ENCODE data around the gene ANP32E.

The ANP32E gene

GRCh38 chr1:150257624-150258585 lies 22.0 kb upstream of the ANP32E start, which contains the start of gene CA14:
TSS of gene CA14 (plus strand) at chr1:150257774. CDS start at chr1:150258129, 355 bp downstream.
- H3K4me3 ChIP-seq (replicated peaks; ENCODE audit: insufficient read depth, low read length) = no peak within 1 kb of the TSS

GRCh38 chr1:150256554-150257341 lies 20.8 kb upstream of the ANP32E start:
- H3K4me3 ChIP-seq (replicated peaks; ENCODE audit: insufficient read depth, low read length) = no peak overlapping the region
- TF ChIP-seq REST (IDR thresholded peaks at IDR 0.05; ENCODE audit: insufficient replicate concordance, low read depth) (no peak), CTCF (IDR thresholded peaks at IDR 0.05; ENCODE audit: insufficient read depth, low read length) (no peak), POLR2AphosphoS5 (IDR thresholded peaks at IDR 0.05; ENCODE audit: low read depth) (no peak), GABPA (IDR thresholded peaks at IDR 0.05; ENCODE audit: low read depth) (no peak), SPI1 (IDR thresholded peaks at IDR 0.05; ENCODE audit: borderline replicate concordance, low read depth) (no peak)
- H3K27ac ChIP-seq (replicated peaks) = no peak overlapping the region
- peaks cover 4% of the 10 kb centered on the region for H3K27me3 ChIP-seq (ENCODE audit: insufficient read depth, poor library complexity, severe bottlenecking)
- DNase-seq (ENCODE audit: low read depth in 1 of 2, low spot score in 1 of 2) = peak in 1 of 2 experiments; percentile 34

More at GRCh38 chr1:150257624-150258585, 22.0 kb upstream of the ANP32E start, which contains the start of gene CA14:
- DNase-seq (ENCODE audit: low read depth in 1 of 2, low spot score in 1 of 2) = no peak
- Histone ChIP-seq H3K27me3 (ENCODE audit: insufficient read depth, poor library complexity, severe bottlenecking) (peaks cover 4% of the 10 kb centered on the region), H3K27ac (replicated peaks) (no peak within 1 kb of the TSS)
- TF ChIP-seq POLR2AphosphoS5 (IDR thresholded peaks at IDR 0.05; ENCODE audit: low read depth) (no peak), SPI1 (IDR thresholded peaks at IDR 0.05; ENCODE audit: borderline replicate concordance, low read depth) (no peak), REST (IDR thresholded peaks at IDR 0.05; ENCODE audit: insufficient replicate concordance, low read depth) (no peak), GABPA (IDR thresholded peaks at IDR 0.05; ENCODE audit: low read depth) (no peak), CTCF (IDR thresholded peaks at IDR 0.05; ENCODE audit: insufficient read depth, low read length) (no peak)

GRCh38 chr1:150256198-150256553 lies 20.3 kb upstream of the ANP32E start:
- no peak for TF ChIP-seq CTCF (IDR thresholded peaks at IDR 0.05; ENCODE audit: insufficient read depth, low read length)
- no peak for TF ChIP-seq GABPA (IDR thresholded peaks at IDR 0.05; ENCODE audit: low read depth)
- no peak for TF ChIP-seq SPI1 (IDR thresholded peaks at IDR 0.05; ENCODE audit: borderline replicate concordance, low read depth)
- TF ChIP-seq REST (IDR thresholded peaks at IDR 0.05; ENCODE audit: insufficient replicate concordance, low read depth) = no peak
- no peak for TF ChIP-seq POLR2AphosphoS5 (IDR thresholded peaks at IDR 0.05; ENCODE audit: low read depth)
- no peak for DNase-seq (ENCODE audit: low read depth in 1 of 2, low spot score in 1 of 2)
- H3K27ac ChIP-seq (replicated peaks) = no peak overlapping the region
- H3K27me3 ChIP-seq (ENCODE audit: insufficient read depth, poor library complexity, severe bottlenecking) = peaks cover 4% of the 10 kb centered on the region
- no peak overlapping the region for H3K4me3 ChIP-seq (replicated peaks; ENCODE audit: insufficient read depth, low read length)
